ENCODE results near the gene TBC1D10A.
A peak's percentile ranks its signal among the peaks of the same experiment; 100 is the strongest.

Gene TBC1D10A

GRCh38 chr22:30274437-30274812 is 52.3 kb downstream of the TBC1D10A start:
- ChIA-PET CTCF (interaction anchor here (1.0 to 1.1 kb wide), 2 partner anchors 11 to 166 kb away, joined by 3 read pairs; no protein-coding TSS in a partner anchor), POLR2A (no interaction called here)
- Histone ChIP-seq H3K4me1 (ENCODE audit: control insufficient read depth, insufficient read depth, low read length) (no peaks in the 10 kb centered on the region), H3K9me3 (ENCODE audit: control insufficient read depth, insufficient read depth, low read depth, low read length) (no peaks in the 10 kb centered on the region), H3K27ac (ENCODE audit: extremely low read depth, low read depth, low read length) (no peak overlapping the region), H3K4me3 (ENCODE audit: low read depth, low read length) (no peak overlapping the region), H3K36me3 (ENCODE audit: control insufficient read depth in 2 of 2, insufficient read depth in 1 of 2, low read length in 2 of 2) (no peaks in the 10 kb centered on the region)
- TF ChIP-seq ZNF202 (tag by site-specific recombination; IDR thresholded peaks at IDR 0.05; ENCODE audit: borderline replicate concordance) = no peak
- peak; percentile 98 for TF ChIP-seq ZNF623 (tag by site-specific recombination; IDR thresholded peaks at IDR 0.05)
- no peak for TF ChIP-seq ZNF121 (tag by site-specific recombination; IDR thresholded peaks at IDR 0.05)

GRCh38 chr22:30273711-30274436 is 52.9 kb downstream of the TBC1D10A start:
- no peak overlapping the region for H3K4me3 ChIP-seq (ENCODE audit: low read depth, low read length)
- no peak overlapping the region for H3K27ac ChIP-seq (ENCODE audit: extremely low read depth, low read depth, low read length)
- TF ChIP-seq ZNF354C (tag by site-specific recombination; IDR thresholded peaks at IDR 0.05; ENCODE audit: borderline replicate concordance, low read depth) (no peak), ZEB2 (tag by site-specific recombination; IDR thresholded peaks at IDR 0.05) (no peak)
- CTCF ChIA-PET = interaction anchor here (0.7 to 1.1 kb wide), 3 partner anchors 11 to 166 kb away, joined by 3 read pairs; no protein-coding TSS in a partner anchor
- H3K4me1 ChIP-seq (ENCODE audit: control insufficient read depth, insufficient read depth, low read length) = no peaks in the 10 kb centered on the region
- POLR2A ChIA-PET = no interaction called here
- H3K36me3 ChIP-seq (ENCODE audit: control insufficient read depth in 2 of 2, insufficient read depth in 1 of 2, low read length in 2 of 2) = no peaks in the 10 kb centered on the region
- no peaks in the 10 kb centered on the region for H3K9me3 ChIP-seq (ENCODE audit: control insufficient read depth, insufficient read depth, low read depth, low read length)

- no peak overlapping the region for H3K4me3 ChIP-seq (ENCODE audit: low read depth, low read length)
- H3K27ac ChIP-seq (ENCODE audit: extremely low read depth, low read depth, low read length) = no peak overlapping the region
- H3K4me1 ChIP-seq (ENCODE audit: control insufficient read depth, insufficient read depth, low read length) = no peaks in the 10 kb centered on the region
- H3K9me3 ChIP-seq (ENCODE audit: control insufficient read depth, insufficient read depth, low read depth, low read length) = no peaks in the 10 kb centered on the region
- ChIA-PET CTCF (interaction anchor here (0.6 to 1.4 kb wide), 2 partner anchors 10 to 12 kb away, joined by 3 to 8 read pairs; no protein-coding TSS in a partner anchor), POLR2A (no interaction called here)
- no peaks in the 10 kb centered on the region for H3K36me3 ChIP-seq (ENCODE audit: control insufficient read depth in 2 of 2, insufficient read depth in 1 of 2, low read length in 2 of 2)
- TF ChIP-seq ZNF155 (tag by site-specific recombination; IDR thresholded peaks at IDR 0.05) = no peak
- TF ChIP-seq HOXD13 (CRISPR knock-in tag; IDR thresholded peaks at IDR 0.05; ENCODE audit: borderline replicate concordance) = no peak
- no peak for TF ChIP-seq ZNF23 (tag by site-specific recombination; IDR thresholded peaks at IDR 0.05; ENCODE audit: borderline replicate concordance)
- TF ChIP-seq ZNF544 (tag by site-specific recombination; IDR thresholded peaks at IDR 0.05) = no peak
- no peak for TF ChIP-seq ZNF449 (tag by site-specific recombination; IDR thresholded peaks at IDR 0.05)
- no peak for TF ChIP-seq ATF2 (tag by site-specific recombination; IDR thresholded peaks at IDR 0.05; ENCODE audit: low read depth)
- no peak for TF ChIP-seq ZNF19 (tag by site-specific recombination; IDR thresholded peaks at IDR 0.05; ENCODE audit: low read depth)
- TF ChIP-seq INSM2 (tag by site-specific recombination; IDR thresholded peaks at IDR 0.05) = no peak
- TF ChIP-seq ZNF677 (tag by site-specific recombination; IDR thresholded peaks at IDR 0.05) = no peak
- no peak for TF ChIP-seq ZBTB10 (tag by site-specific recombination; IDR thresholded peaks at IDR 0.05)
- TF ChIP-seq ZNF76 (tag by site-specific recombination; IDR thresholded peaks at IDR 0.05; ENCODE audit: borderline replicate concordance, low read depth) = no peak
- TF ChIP-seq ZNF558 (tag by site-specific recombination; IDR thresholded peaks at IDR 0.05) = no peak
- TF ChIP-seq KLF7 (tag by site-specific recombination; IDR thresholded peaks at IDR 0.05; ENCODE audit: borderline replicate concordance) = no peak
- no peak for TF ChIP-seq KLF1 (tag by site-specific recombination; IDR thresholded peaks at IDR 0.05)
- no peak for TF ChIP-seq ZNF48 (tag by site-specific recombination; IDR thresholded peaks at IDR 0.05)
- TF ChIP-seq GLIS2 (tag by site-specific recombination; IDR thresholded peaks at IDR 0.05) = no peak
- TF ChIP-seq KLF8 (tag by site-specific recombination; IDR thresholded peaks at IDR 0.05) = no peak
These were observed 53.8 kb downstream of the TBC1D10A start for GRCh38 chr22:30272781-30273601.
